Coronary artery (tissue), 2 donors: ENCODE results near the gene CAMK2B.

Source experiments
- DNase-seq: peaks from one replicate; pipeline ENCODE4 v3.0.0-alpha.2; 2017; ENCODE audit warnings: low spot score
- H3K27ac ChIP-seq, 2 donors: fragments of 200-600 bp; sonication (generic); one replicate each; pipeline ENCODE4 v1.5.1; 2016 to 2019
- H3K4me3 ChIP-seq: fragments of 200-600 bp; sonication (generic); 2 replicates; pipeline ENCODE4 v1.5.1; 2016; ENCODE audit warnings: mild to moderate bottlenecking, moderate library complexity
- CTCF ChIP-seq: fragments of 200-600 bp; sonication (generic); IDR thresholded peaks from one replicate; pipeline ENCODE4 v1.5.1; 2019; ENCODE audit warnings: antibody characterized with exemption

The CAMK2B gene

DNA sequence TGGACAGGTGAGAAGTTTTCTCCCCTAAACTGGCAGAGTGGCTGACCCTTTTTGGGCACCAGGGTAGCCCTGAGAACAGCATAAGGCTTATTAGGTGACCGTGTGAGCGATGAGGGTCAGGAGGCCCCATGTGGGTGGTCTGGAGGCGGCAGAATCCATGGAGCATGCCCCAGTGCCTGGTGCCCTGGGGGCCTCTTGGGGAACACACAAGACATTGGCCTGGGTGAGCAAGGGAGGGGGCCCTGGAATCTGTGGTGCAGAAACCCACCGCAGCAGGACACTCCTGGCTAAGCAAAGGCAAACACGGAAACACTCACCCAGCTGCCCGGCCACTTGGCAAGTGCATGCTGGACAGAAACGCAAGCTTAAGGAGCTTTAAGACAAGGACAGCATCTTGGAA, 95.1 kb downstream of the CAMK2B start:
- Histone ChIP-seq H3K4me3 (no peak overlapping the region), H3K27ac (no peak overlapping the region)
- TF ChIP-seq CTCF = no peak
- no peak for DNase-seq

DNA sequence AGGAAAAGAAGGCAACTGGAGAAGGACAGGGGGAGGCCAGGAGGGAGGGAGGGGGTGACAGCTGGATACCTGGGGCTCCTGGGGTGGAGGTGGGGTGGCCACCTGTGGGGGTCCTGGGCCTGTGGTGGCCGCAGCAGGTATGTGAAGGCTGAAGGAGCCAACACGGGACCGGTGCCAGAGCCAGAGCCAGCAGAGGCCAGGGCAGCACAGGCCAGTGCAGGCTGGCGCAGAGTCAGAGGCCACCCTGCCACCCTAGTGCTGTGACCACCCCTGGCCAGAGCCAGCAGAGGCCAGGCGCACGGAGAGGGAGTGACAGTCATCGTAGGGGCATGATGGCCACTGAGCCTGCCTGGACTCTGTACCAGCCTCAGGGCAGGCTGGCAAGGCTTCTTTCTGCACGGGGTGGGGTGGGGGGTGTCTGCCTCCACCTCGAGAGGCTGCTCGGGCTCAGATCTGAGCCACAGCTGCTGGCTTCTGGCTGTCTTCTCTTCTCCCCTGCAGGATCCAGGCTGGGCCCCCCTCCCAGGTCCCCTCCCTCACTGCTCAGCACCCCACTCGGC, 95.8 kb downstream of the CAMK2B start:
- no peak overlapping the region for H3K27ac ChIP-seq
- H3K4me3 ChIP-seq = no peak overlapping the region
- TF ChIP-seq CTCF = no peak
- DNase-seq = no peak

DNA sequence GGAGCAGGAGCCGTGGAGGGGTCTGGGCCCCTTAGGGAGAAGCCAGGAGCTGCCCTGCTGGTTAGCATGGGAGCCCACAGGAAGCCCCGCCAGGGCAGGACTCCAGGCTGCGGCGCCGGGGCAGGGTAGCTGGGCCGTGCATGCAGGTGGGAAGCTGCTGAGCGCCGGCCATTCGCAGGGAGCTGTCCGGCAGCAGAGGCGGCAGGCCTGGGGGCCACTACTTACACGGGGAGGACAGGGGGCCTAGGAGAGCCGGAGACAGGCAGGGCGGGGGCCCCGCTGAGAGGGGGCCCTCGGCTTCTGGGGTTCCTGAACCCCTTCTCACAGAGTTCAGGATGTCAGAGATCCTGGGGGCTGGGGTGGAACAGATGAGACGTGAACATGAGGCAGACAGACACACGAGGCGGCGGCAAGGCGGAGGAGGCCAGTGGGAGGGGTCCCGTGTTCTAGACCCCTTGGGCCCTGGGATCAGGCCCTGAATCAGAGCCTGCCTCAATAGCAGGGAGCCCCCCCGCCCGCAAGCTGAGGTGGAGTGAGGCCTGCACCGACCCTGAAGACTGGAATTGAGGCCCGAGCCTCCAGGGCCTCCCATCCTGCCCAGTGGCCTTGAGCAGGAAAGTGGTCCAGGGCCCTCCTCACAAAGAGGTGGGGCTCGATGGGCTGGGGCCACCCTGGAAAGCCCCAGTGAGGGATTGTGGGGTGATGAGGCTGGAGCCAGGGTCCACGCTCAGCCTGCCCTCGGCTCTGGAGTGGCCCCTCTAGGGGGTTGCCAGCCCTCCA, 96.6 kb downstream of the CAMK2B start:
- TF ChIP-seq CTCF = no peak
- no peak overlapping the region for H3K27ac ChIP-seq
- no peak for DNase-seq
- H3K4me3 ChIP-seq = no peak overlapping the region

GRCh38 chr7:44227911-44228310, 97.5 kb downstream of the CAMK2B start:
- no peak overlapping the region for H3K27ac ChIP-seq
- DNase-seq = no peak
- TF ChIP-seq CTCF = no peak
- H3K4me3 ChIP-seq = no peak overlapping the region

- DNase-seq = no peak
- no peak overlapping the region for H3K27ac ChIP-seq
- TF ChIP-seq CTCF = no peak
- H3K4me3 ChIP-seq = no peak overlapping the region
These were observed 99.0 kb downstream of the CAMK2B start for GRCh38 chr7:44226396-44226753.

- TF ChIP-seq CTCF = no peak
- DNase-seq = no peak
- Histone ChIP-seq H3K27ac (no peak overlapping the region), H3K4me3 (no peak overlapping the region)
These were observed 99.6 kb downstream of the CAMK2B start for GRCh38 chr7:44225566-44226395.
